ENCODE results near the gene FAF2.
"Not testable (repeated sequence)": the region's sequence is repeated elsewhere in the genome, so short reads cannot be mapped to it uniquely, and the experiment has no call there.

Gene FAF2

DNA sequence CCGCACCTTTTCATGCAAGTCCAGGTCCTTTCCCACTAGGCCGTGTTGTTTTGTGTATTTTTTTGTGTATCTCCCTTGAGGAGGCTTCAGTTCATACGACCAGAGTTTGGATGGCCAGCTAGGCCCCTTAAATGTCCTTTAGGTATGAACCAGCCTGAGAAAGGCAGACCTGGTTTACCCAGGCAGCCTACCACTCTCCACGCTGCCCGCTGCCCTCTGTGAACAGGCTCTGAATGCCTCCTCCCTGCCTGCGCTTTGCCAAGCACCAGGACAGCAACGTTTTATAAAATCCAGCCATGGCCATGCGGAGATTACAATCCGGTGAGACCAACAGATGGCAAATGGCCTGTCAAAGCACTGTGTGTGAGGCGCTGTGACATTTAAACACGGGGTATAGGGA lies 31.2 kb upstream of the FAF2 start:
- DNase-seq (ENCODE audit: low read depth) = no peak

DNA sequence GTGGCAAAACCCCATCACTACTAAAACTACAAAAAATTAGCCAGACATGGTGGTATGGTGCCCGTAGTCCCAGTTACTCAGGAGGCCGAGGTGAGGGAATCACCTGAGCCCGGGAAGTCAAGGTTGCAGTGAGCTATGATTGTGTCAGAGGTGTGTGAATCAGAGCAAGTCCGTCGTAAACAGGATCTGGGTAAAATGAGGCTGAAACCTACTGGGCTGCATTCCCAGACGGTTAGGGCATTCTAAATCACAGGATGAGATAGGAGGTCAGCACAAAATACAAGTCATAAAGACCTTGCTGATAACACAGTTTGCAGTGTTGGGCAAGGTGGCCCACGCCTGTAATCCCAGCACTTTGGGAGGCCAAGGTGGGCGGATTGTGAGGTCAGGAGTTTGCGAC lies 29.9 kb upstream of the FAF2 start:
- DNase-seq (ENCODE audit: low read depth) = no peak

DNA sequence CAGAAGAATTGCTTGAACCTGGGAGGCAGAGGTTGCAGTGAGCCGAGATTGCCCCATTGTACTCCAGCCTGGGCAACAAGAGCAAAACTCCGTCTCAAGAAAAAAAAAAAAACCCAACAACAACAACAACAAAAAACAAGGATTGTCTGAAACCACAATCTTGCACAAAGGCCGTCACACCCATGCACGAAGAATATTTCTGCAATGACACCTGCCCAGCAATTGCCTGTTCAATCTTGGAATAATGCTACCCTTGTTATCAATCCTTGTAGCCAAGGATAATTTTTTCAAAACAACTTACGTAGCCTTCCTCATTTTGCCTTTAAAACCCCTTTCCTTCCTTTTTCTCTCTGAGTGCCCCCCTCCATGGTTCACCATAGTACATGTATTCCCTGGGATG lies 28.1 kb upstream of the FAF2 start:
- DNase-seq (ENCODE audit: low read depth) = no peak

GRCh38 chr5:176420972-176421544 lies 27.1 kb upstream of the FAF2 start:
- no peak for DNase-seq (ENCODE audit: low read depth)

- DNase-seq (ENCODE audit: low read depth) = no peak
Measured at GRCh38 chr5:176424181-176424580, 24.0 kb upstream of the FAF2 start.

DNA sequence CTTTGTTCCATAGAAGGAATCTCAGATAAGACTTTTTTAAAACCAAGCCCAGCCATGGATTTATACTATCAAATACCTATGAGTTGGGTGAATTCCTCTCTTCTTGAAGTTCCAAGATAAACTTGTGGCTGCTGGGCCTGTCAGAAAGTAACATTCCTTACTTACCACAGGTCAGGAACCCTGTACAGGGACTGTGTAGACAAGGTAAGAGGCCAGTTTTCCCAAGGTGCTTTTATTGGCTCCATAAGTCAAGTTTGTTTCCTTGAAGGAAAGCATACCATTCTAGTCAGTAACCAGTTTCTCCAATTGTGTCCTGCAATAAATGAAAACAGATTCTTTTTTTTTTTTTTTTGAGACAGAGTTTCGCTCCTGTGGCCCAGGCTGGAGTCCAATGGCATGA lies 23.0 kb upstream of the FAF2 start:
- DNase-seq (ENCODE audit: low read depth) = no peak

- DNase-seq (ENCODE audit: low read depth) = no peak
Measured at GRCh38 chr5:176425791-176426190, 22.4 kb upstream of the FAF2 start.

DNA sequence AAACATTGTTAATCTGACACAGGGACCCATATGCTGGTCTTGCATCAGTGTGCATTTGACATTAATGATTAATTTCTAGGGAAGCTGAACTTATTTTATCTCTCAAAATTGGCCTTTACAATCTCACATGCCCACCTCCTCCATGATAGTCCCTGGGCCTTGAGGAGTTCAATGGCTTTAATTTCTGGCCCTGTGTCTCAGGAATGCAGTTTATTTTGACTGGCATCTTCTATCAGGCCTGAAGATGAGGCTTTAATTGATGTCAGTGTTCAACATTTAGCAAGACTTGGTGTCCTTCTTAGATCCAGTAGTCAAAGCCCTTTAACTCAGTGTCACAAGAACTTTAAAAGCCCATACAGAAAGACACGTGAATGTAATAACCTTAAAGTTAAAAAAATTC lies 21.3 kb upstream of the FAF2 start:
- no peak for DNase-seq (ENCODE audit: low read depth)

- no peak for DNase-seq (ENCODE audit: low read depth)
Measured at GRCh38 chr5:176427971-176428370, 20.2 kb upstream of the FAF2 start.

DNA sequence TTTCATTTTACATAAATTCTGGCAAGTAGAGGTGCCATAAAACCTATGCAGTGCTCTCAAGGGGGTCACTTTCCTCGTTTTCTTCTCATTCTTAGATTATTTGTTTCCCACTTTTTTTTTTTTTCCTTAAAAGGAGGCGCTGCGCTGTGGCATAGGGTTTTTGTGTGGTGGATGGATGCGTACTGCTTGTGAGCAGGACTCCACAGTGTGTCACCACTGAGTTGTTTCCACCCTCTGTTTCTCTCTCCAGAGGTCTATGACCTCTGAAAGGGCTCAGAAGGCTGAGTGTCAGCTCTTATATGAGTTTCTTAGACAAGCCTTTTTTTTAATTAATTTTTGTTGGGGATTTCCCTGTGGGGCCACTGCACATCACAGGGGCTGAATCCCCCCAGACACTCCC lies 18.2 kb upstream of the FAF2 start:
- no peak for DNase-seq (ENCODE audit: low read depth)

DNA sequence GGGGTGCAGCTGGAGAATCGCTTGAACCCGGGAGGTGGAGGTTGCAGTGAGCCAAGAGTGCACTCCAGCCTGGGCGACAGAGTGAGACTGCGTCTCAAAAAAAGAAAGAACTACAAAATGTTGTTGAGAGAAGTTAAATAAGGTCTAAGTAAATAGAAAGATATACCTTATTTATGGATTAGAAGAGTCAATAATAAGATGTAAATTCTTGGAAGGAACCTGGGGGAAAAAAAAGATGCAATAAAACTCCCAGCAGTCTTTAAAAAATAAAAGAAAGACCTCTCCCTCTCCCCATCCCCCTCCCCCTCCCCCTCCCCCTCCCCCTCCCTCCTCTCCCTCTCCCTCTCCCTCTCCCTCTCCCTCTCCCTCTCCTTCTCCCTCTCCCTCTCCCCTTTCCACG lies 15.5 kb upstream of the FAF2 start:
- no peak for DNase-seq (ENCODE audit: low read depth)

GRCh38 chr5:176436656-176437055 lies 11.5 kb upstream of the FAF2 start:
- no peak for DNase-seq (ENCODE audit: low read depth)

GRCh38 chr5:176438959-176439757 lies 9.0 kb upstream of the FAF2 start:
- no peak for DNase-seq (ENCODE audit: low read depth)

- DNase-seq (ENCODE audit: low read depth) = no peak
Measured at GRCh38 chr5:176440927-176441706, 7.1 kb upstream of the FAF2 start.

GRCh38 chr5:176441921-176442323 lies 6.3 kb upstream of the FAF2 start:
- DNase-seq (ENCODE audit: low read depth) = no peak

DNA sequence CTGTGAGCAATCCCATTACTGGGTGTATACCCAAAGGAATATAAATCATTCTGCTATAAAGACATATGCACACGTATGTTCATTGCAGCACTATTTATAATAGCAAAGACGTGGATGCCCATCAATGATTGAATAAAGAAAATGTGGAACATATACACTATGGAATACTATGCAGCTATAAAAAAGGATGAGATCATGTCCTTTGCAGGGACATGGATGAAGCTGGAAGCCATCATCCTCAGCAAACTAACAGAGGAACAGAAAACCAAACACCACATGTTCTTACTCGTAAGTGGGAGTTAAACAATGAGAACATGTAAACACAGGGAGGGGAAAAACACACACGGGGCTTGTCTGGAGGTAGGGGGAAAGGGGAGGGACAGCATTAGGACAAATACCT lies 5.3 kb upstream of the FAF2 start:
- DNase-seq (ENCODE audit: low read depth) = not testable (repeated sequence)

DNA sequence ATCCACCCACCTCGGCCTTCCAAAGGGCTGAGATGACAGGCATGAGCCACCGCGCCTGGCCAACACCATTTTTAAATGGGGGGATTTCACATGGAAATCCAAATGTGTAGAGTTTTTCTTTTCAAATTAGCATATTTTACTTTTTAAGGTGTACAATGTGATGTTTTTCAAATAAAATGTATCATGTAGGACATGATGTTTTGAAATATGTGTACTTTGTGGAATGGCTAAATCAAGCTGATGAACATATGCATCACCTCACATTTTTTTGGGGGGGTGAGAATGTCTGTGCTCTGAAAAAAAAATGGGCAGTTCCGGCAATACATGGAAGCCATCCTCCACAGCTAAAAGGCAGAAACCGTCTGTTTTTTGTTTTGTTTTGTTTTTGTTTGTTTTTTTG lies 3.4 kb upstream of the FAF2 start:
- DNase-seq (ENCODE audit: low read depth) = no peak

DNA sequence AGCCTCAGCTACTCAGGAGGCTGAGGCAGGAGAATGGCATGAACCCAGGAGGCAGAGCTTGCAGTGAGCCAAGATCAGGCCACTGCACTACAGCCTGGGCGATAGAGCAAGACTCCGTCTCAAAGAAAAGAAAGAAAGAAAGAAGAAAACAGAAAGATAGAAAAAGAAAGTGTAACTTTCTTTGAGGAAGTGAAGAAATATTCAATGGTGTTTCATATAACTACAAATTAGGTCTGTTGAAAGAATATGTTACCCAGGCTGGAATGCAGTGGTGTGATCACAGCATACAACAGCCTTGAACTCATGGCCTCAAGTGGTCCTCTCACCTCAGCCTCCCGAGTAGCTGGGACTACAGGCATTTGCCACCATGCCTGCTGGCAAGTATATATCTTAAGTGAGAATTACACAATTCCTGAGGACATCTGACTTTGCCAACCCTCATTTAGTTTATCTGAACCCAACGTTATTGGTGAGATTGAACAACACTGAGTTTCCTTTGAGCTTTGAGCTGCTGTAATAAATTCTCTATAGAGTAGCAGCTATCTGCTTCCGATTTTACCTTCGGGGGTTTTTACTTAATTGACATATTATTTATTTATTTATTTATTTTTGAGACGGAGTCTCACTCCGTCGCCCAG lies 2.0 kb upstream of the FAF2 start:
- DNase-seq (ENCODE audit: low read depth) = no peak

- DNase-seq (ENCODE audit: low read depth) = no peak
Measured at GRCh38 chr5:176446884-176447590, 1.1 kb upstream of the FAF2 start.

DNA sequence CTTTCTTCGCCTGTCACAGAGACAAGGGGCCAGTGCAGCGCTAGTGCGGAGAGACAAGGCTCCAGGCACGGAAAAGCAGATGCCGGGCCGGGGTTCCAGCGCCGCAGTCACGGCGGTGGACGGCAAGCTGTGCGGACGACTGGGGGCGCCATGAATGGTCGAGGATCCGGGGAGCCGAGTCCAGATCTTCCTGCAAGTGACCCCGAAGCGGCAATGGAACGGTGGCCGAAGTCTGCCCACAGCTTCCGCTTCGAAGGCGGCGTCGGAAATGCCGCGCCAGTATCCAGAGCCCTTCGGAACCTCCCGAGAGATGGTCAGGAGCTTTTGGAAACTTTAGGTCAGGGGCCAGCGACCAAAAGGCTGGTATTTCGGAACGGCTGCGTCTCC lies 601 bp upstream of the FAF2 start:
- no peak for DNase-seq (ENCODE audit: low read depth)

DNA sequence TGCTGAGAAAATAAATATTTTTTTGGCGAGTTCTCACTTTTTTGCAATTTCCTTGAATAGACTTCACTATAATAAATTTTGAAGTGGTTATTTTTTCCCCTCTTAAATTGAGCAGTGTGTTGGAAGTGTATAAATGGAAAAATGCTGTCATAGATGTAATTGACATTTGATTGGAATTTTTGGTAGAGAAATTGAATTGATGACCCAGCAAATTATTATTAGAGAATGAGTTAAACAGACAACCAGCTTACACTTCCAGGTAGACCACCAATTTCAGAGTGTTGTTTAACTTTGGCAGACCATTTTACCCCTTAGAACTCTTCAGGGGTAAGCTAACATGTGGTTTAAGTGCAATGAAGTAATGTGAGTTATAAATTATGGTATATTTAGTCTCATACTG lies 1.9 kb downstream of the FAF2 start:
- no peak for DNase-seq (ENCODE audit: low read depth)

DNA sequence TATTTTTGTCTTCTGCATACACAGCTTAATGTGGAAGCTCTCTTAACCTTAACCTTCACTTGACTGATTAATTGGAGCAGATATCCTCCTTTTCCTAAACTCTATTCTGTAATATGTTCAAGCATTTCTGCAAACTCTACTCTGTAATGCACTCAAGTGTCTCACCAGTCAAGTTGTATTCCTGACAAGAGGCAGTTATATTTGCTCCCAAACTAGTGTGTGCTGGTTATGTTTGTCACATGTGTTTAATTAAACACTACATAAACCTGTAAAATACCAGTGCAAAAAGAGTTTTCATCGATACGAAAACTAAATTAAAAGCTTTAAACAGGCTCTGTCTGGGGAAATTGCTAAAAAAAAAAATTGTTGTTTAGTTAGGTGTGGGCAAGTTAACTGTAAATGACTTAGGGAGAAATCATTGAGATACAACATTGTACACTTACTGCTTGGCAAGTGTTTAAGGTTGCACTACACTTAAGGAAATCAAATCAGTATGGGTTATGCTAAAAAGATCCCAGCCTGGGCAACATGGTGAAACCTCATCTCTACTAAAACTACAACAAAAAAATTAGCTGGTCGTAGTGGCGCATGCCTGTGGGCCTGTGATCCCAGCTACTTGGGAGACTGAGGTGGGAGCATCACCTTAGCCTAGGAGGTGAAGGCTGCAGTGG lies 6.7 kb downstream of the FAF2 start:
- DNase-seq (ENCODE audit: low read depth) = no peak

Data from stimulated activated CD4-positive, alpha-beta T cell treated with anti-CD3 and anti-CD28 coated beads, Interleukin-2, amount 100 ng/mL, for 4 hours (primary cell).